GM04504 (cell line): ENCODE measurements around the gene FOXI1.
"Not testable (repeated sequence)": the region's sequence is repeated elsewhere in the genome, so short reads cannot be mapped to it uniquely, and the experiment has no call there.

Experiments
- DNase-seq: peaks from one replicate; pipeline ENCODE4 v3.0.0-alpha.2; 2012; ENCODE audit warnings: low read depth

Gene FOXI1

GRCh38 chr5:170126626-170127025 is 20.9 kb downstream of the FOXI1 start:
- no peak for DNase-seq

GRCh38 chr5:170131235-170131634 is 25.5 kb downstream of the FOXI1 start:
- no peak for DNase-seq

- peak; percentile 69 for DNase-seq
These were observed 26.7 kb downstream of the FOXI1 start for GRCh38 chr5:170132269-170132975.

GRCh38 chr5:170132976-170133448 is 27.3 kb downstream of the FOXI1 start:
- no peak for DNase-seq

- no peak for DNase-seq
These were observed 30.2 kb downstream of the FOXI1 start for GRCh38 chr5:170135796-170136490.

GRCh38 chr5:170136506-170136905 is 30.8 kb downstream of the FOXI1 start:
- DNase-seq, result no peak

- DNase-seq, result no peak
These were observed 32.1 kb downstream of the FOXI1 start for GRCh38 chr5:170137694-170138214.

- no peak for DNase-seq
These were observed 32.6 kb downstream of the FOXI1 start for GRCh38 chr5:170138273-170138672.

GRCh38 chr5:170139786-170140335 is 34.2 kb downstream of the FOXI1 start:
- no peak for DNase-seq

- not testable (repeated sequence) for DNase-seq
These were observed 35.5 kb downstream of the FOXI1 start for GRCh38 chr5:170141196-170141595.

GRCh38 chr5:170141636-170142035 is 35.9 kb downstream of the FOXI1 start:
- no peak for DNase-seq

- DNase-seq, result no peak
These were observed 36.5 kb downstream of the FOXI1 start for GRCh38 chr5:170142196-170142595.

- no peak for DNase-seq
These were observed 37.4 kb downstream of the FOXI1 start for GRCh38 chr5:170143091-170143490.

GRCh38 chr5:170143710-170144109 is 38.0 kb downstream of the FOXI1 start:
- no peak for DNase-seq

- no peak for DNase-seq
These were observed 38.8 kb downstream of the FOXI1 start for GRCh38 chr5:170144286-170145023.

- no peak for DNase-seq
These were observed 39.8 kb downstream of the FOXI1 start for GRCh38 chr5:170145462-170145861.

GRCh38 chr5:170147051-170147752 is 41.5 kb downstream of the FOXI1 start:
- DNase-seq, result no peak

- no peak for DNase-seq
These were observed 42.1 kb downstream of the FOXI1 start for GRCh38 chr5:170147753-170148264.

GRCh38 chr5:170148430-170149205 is 42.9 kb downstream of the FOXI1 start:
- no peak for DNase-seq

GRCh38 chr5:170149206-170149515 is 43.5 kb downstream of the FOXI1 start:
- no peak for DNase-seq

GRCh38 chr5:170150713-170151096 is 45.0 kb downstream of the FOXI1 start:
- DNase-seq, result no peak
